KMS-11 (cell line): Measurements from ENCODE around the gene EPHB6.

Experiments used
- H2AFZ ChIP-seq: fragments of 200-600 bp; sonication (generic); 2 replicates; pipeline ENCODE4 v1.6.1; 2016; ENCODE audit warnings: antibody characterized with exemption, mixed run types, low read depth
- H3K27ac ChIP-seq: fragments of 200-600 bp; sonication (generic); 2 replicates; pipeline ENCODE4 v1.6.1; 2016; ENCODE audit warnings: mild to moderate bottlenecking, mixed run types
- H3K27me3 ChIP-seq: fragments of 200-600 bp; sonication (generic); 2 replicates; pipeline ENCODE4 v1.6.1; 2017; ENCODE audit warnings: mild to moderate bottlenecking, low read depth, mixed run types, moderate library complexity; ENCODE audit not compliant: insufficient read depth
- H3K36me3 ChIP-seq: fragments of 200-600 bp; sonication (generic); 2 replicates; pipeline ENCODE4 v1.6.1; 2017; ENCODE audit warnings: mild to moderate bottlenecking, mixed run types; ENCODE audit not compliant: insufficient read depth
- H3K4me1 ChIP-seq: fragments of 200-600 bp; sonication (generic); 2 replicates; pipeline ENCODE4 v1.6.1; 2016; ENCODE audit warnings: mild to moderate bottlenecking, low read depth, mixed run types; ENCODE audit not compliant: poor library complexity, severe bottlenecking
- H3K4me2 ChIP-seq: fragments of 200-600 bp; sonication (generic); 2 replicates; pipeline ENCODE4 v1.7.0; 2016; ENCODE audit warnings: mild to moderate bottlenecking, mixed run types
- H3K4me3 ChIP-seq: fragments of 200-600 bp; sonication (generic); IDR thresholded peaks from 2 replicates; pipeline ENCODE4 v1.6.1; 2017; ENCODE audit warnings: low read depth, low read length, mixed read lengths; ENCODE audit not compliant: insufficient read depth
- H3K79me2 ChIP-seq: fragments of 200-600 bp; sonication (generic); 2 replicates; pipeline ENCODE4 v1.6.1; 2016; ENCODE audit warnings: low read depth, mixed run types; ENCODE audit not compliant: insufficient read depth
- H3K9ac ChIP-seq: fragments of 200-600 bp; sonication (generic); 2 replicates; pipeline ENCODE4 v1.6.1; 2016; ENCODE audit warnings: mild to moderate bottlenecking, mixed run types
- H4K20me1 ChIP-seq: fragments of 200-600 bp; sonication (generic); 2 replicates; pipeline ENCODE4 v1.6.1; 2016; ENCODE audit warnings: mild to moderate bottlenecking, mixed run types; ENCODE audit not compliant: insufficient read depth
- TF ChIP-seq, protein P1 (sequence below): fragments of 200-600 bp; sonication (generic); conservative IDR thresholded peaks from 2 replicates; pipeline ENCODE4 v1.6.1; 2017; ENCODE audit warnings: low read depth, mild to moderate bottlenecking, antibody characterized with exemption, low read length, moderate library complexity, mixed read lengths

The EPHB6 gene

DNA sequence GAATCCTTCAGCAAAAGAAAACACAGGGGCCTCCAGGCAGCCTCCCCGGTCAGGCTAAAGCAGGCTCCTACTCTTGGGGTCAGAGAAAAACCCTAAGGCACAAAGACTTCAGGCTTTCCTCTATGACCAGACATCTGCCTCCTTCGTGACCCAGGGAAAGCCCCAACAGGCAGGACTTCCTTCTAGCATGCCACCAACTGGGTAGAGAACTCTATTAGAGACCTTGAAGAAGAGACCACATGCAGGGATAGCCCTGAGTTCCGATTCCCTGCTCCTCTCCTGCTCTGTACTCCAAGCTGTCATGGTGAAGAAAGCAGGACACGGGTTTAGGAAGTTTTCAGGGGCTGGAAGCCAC is 29.4 kb downstream of the EPHB6 start:
- Histone ChIP-seq H3K4me2 (no peak overlapping the region), H3K79me2 (no peaks in the 10 kb centered on the region), H3K4me3 (no peak overlapping the region), H3K36me3 (no peaks in the 10 kb centered on the region), H2AFZ (no peak overlapping the region), H3K9ac (no peak overlapping the region), H4K20me1 (no peaks in the 10 kb centered on the region), H3K27me3 (no peaks in the 10 kb centered on the region), H3K4me1 (no peaks in the 10 kb centered on the region), H3K27ac (no peak overlapping the region)
- TF ChIP-seq, protein P1, sequence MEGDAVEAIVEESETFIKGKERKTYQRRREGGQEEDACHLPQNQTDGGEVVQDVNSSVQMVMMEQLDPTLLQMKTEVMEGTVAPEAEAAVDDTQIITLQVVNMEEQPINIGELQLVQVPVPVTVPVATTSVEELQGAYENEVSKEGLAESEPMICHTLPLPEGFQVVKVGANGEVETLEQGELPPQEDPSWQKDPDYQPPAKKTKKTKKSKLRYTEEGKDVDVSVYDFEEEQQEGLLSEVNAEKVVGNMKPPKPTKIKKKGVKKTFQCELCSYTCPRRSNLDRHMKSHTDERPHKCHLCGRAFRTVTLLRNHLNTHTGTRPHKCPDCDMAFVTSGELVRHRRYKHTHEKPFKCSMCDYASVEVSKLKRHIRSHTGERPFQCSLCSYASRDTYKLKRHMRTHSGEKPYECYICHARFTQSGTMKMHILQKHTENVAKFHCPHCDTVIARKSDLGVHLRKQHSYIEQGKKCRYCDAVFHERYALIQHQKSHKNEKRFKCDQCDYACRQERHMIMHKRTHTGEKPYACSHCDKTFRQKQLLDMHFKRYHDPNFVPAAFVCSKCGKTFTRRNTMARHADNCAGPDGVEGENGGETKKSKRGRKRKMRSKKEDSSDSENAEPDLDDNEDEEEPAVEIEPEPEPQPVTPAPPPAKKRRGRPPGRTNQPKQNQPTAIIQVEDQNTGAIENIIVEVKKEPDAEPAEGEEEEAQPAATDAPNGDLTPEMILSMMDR, result no peak

DNA sequence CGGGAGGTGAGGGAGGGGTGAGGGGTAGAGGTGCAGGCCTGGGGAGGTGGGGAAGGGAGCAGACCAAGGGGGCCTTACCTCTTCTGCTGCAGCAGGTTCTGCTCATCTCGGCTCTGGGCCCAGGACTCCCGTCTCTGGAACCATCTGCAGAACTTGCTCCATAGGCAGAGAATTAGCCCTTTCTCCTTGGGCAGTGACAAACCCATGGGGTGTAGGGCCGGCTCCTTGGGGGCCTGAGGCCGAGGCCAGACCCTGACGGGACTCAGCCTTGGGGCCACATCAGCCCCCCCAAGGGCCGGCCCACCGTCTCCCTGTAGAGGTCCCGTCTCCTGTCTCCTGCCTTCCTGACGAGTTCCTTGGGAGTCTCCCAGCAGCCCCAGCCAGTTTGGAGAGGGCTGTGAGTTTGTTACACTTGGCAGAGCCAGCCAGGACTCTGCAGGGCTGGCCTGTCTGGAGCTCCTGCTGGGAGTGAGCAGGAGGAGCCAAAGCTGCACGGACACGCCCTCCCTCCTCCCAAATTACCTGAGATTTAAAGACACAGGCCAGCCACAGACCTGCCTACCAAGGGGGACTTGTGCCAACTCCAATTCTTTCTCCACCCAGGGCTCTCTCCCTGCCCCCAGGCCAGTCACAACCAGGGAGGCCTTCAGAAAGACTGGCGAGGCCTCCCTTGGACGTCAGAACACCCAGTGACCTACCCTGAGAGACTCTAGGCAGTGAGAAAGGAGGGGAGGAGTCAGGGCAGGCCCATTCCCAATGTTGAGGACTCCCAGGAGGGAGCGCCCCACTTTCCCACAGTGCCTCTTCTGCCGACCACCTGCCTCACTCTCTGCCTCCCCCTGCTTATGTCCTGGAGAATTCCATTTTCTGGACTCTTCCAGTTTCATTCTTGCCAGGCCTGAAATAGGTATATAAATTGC is 30.7 kb downstream of the EPHB6 start, which contains the start of gene TRPV6:
Gene TRPV6, minus strand, starts transcription at position 435 of the 920 bp plus-strand sequence.
- H3K79me2 ChIP-seq, result no peaks in the 10 kb centered on the region
- no peaks in the 10 kb centered on the region for H4K20me1 ChIP-seq
- no peak within 1 kb of the TSS for H3K4me2 ChIP-seq
- H2AFZ ChIP-seq, result no peak within 1 kb of the TSS
- no peak within 1 kb of the TSS for H3K9ac ChIP-seq
- H3K36me3 ChIP-seq, result no peaks in the 10 kb centered on the region
- H3K4me3 ChIP-seq, result no peak within 1 kb of the TSS
- no peaks in the 10 kb centered on the region for H3K4me1 ChIP-seq
- no peak within 1 kb of the TSS for H3K27ac ChIP-seq
- no peaks in the 10 kb centered on the region for H3K27me3 ChIP-seq
- TF ChIP-seq, protein P1, result no peak

DNA sequence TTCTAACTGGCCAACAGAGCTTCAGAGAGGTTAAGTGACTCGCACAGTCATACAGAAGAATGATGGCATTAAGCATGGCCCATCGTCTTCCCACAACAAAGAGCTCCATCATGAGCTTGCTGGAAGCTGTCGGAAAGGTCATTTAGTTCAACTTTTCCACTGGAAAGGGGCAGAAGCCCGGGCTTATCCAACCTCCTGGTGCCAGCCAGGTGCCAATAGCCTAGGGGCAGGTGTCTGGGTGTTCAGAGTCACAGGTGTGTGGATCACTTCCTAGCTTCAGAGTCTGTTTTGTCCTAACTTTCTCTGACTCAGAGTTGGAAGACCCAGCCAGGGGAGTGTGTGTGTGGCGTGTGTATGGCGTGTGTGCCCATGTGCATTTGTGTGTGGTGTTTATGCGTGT is 32.0 kb downstream of the EPHB6 start:
- Histone ChIP-seq H3K79me2 (no peaks in the 10 kb centered on the region), H3K9ac (no peak overlapping the region), H3K4me3 (no peak overlapping the region), H3K4me1 (no peaks in the 10 kb centered on the region), H3K4me2 (no peak overlapping the region), H3K36me3 (no peaks in the 10 kb centered on the region), H3K27ac (no peak overlapping the region), H3K27me3 (no peaks in the 10 kb centered on the region), H2AFZ (no peak overlapping the region), H4K20me1 (no peaks in the 10 kb centered on the region)
- TF ChIP-seq, protein P1, result no peak

DNA sequence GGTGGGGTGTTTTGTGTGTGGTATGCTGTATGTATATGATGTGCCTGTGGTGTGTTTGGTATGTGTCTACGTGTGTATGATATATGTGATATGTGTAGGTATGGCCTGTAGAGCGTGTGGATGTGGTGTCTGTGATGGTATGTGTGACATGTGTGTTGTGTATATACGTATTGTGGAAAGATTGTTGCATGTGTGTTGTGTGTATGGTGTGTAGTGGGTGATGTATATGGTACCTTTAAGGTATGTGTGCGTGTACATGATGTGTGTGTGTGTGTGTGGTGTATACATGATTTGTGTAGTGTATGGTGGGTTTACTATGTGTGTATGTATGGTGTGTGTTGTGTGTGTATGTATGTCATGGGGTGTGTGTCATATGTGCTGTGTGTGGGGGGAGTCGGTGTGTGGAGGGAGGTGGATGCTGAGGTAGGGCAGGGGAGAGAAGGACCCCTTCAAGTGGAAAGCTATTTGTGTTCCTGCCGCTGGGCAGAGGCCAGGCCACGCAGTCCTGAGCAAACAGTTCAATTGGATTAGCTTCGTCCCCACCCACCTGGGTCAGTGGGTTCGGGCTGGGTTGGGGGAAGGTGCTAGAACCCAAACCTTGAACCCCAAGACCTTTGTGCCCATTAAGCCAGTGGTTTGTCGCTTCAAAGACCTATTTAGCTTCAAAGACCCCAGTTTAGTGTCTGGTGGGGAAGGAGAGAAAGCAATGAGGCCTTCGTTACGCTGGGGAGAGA is 32.6 kb downstream of the EPHB6 start:
- Histone ChIP-seq H4K20me1 (no peaks in the 10 kb centered on the region), H3K4me3 (no peak overlapping the region), H3K36me3 (no peaks in the 10 kb centered on the region), H3K27me3 (no peaks in the 10 kb centered on the region), H3K4me2 (no peak overlapping the region), H3K27ac (no peak overlapping the region), H3K4me1 (no peaks in the 10 kb centered on the region), H3K9ac (no peak overlapping the region), H3K79me2 (no peaks in the 10 kb centered on the region), H2AFZ (no peak overlapping the region)
- TF ChIP-seq, protein P1, result no peak
